ENCODE results near the gene PCDHGB2. TPM values are rescaled to one million over a fixed set of nuclear protein-coding genes. Genes with fewer than 3 reads are reported as not detected.

PCDHGB2 gene
- total RNA-seq, 4 donors from 2014 or later, result 2.7 to 15.6 (median 4.1) TPM

DNA sequence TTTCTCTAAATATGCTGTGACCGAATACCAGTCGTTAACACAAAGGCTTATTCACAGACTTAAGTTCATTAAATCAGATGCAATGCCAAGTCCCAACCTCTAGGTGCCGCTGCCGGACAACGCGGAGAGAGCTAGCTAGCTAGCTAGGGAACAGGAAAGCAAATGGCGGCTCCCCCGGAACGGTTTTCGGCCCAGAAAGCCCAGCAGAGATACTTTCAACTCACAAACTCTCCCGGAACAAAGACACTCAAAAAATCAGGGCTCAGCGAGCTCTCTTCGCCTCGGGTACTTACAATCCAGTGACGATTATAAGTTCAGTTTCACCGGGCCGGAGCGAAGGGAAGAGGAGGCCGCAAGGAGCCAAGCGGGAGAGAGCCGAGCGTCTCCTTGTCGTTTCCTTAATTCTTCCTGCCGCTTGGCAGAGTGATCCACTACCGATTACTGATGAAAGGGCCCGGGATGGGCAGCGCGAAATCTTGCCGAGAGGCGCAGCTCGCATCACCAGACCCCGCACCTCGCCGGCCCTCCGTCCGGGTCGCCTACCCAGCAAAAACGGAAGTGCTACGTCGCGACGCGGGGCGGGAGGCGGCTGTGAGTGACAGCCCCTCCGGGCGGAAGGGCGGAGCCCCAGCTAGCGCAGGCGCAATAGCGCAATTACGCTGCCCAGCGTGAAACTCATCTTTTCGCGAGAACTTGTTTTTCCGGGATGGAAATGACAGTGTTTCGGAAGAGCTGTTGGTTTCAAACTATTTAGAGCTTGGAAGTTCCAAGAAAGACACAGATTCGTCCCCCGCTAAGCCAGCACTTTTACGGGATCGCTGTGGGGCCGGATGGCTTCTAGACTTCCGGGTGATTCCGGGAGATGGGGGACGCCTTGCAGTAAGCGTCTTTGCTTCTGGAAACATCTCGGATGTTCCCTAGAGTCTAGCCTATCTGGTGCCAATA is 39.3 kb upstream of the PCDHGB2 start, which contains the start of gene TAF7:
TSS of gene TAF7 (minus strand) at position 560 of the 945 bp plus-strand sequence. CDS start 740 bp downstream, outside the sequence.
- H3K36me3 ChIP-seq, result peaks cover 0 to 45% of the 10 kb centered on the region in 2 donors
- peak; percentile 99 for ATAC-seq
- H3K9me3 ChIP-seq, result peaks cover 2 to 56% (median 10%) of the 10 kb centered on the region in 3 donors
- TF ChIP-seq POLR2A (IDR thresholded peaks at IDR 0.05), result peak; percentile 81 to 89
- no peak for TF ChIP-seq EP300 (IDR thresholded peaks at IDR 0.05)
- peak; percentile 94 for TF ChIP-seq POLR2AphosphoS5 (IDR thresholded peaks at IDR 0.05)
- TF ChIP-seq, protein P1, sequence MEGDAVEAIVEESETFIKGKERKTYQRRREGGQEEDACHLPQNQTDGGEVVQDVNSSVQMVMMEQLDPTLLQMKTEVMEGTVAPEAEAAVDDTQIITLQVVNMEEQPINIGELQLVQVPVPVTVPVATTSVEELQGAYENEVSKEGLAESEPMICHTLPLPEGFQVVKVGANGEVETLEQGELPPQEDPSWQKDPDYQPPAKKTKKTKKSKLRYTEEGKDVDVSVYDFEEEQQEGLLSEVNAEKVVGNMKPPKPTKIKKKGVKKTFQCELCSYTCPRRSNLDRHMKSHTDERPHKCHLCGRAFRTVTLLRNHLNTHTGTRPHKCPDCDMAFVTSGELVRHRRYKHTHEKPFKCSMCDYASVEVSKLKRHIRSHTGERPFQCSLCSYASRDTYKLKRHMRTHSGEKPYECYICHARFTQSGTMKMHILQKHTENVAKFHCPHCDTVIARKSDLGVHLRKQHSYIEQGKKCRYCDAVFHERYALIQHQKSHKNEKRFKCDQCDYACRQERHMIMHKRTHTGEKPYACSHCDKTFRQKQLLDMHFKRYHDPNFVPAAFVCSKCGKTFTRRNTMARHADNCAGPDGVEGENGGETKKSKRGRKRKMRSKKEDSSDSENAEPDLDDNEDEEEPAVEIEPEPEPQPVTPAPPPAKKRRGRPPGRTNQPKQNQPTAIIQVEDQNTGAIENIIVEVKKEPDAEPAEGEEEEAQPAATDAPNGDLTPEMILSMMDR (IDR thresholded peaks at IDR 0.05), result peak; percentile 45 to 82 (median 62)
- peak within 1 kb of the TSS; percentile 76 to 98 (median 93) for H3K27ac ChIP-seq
- H3K4me1 ChIP-seq, result peaks cover 0 to 12% (median 0%) of the 10 kb centered on the region in 3 donors
- 2 to 5% methylated on average over 11 to 23 of the region's 67 CpGs for WGBS, 2 donors (ENCODE audit: low coverage in 1 of 2)
- H3K4me3 ChIP-seq, result peak within 1 kb of the TSS; percentile 60 to 66
- no peaks in the 10 kb centered on the region for H3K27me3 ChIP-seq

DNA sequence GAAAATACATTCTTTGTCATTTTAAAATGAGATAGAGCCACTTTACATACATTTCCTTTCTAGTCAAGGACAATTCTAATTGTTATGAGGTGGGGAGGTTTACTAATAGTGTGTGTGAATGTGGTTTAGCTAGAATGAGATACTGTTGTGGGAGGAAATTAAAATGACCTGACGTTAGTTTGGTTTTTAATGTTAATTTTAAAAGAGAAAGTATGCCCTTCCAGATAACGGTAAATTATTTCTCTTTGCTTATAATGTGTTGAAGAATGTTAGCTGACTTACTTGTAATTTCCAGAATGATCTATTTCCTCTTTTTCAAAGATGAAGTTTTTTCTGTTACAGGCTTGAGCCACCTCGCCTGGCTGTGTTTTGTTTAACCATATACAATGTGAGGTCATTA is 37.5 kb upstream of the PCDHGB2 start:
- Histone ChIP-seq H3K4me3 (no peak overlapping the region), H3K36me3 (peaks cover 0 to 28% of the 10 kb centered on the region in 2 donors), H3K9me3 (peaks cover 2 to 44% (median 10%) of the 10 kb centered on the region in 3 donors), H3K27ac (no peak overlapping the region), H3K4me1 (peaks cover 0 to 18% (median 0%) of the 10 kb centered on the region in 3 donors), H3K27me3 (no peaks in the 10 kb centered on the region)
- TF ChIP-seq POLR2AphosphoS5 (IDR thresholded peaks at IDR 0.05) (no peak), POLR2A (IDR thresholded peaks at IDR 0.05) (no peak), EP300 (IDR thresholded peaks at IDR 0.05) (no peak)
- TF ChIP-seq, protein P1 (IDR thresholded peaks at IDR 0.05), result no peak
- no peak for ATAC-seq
- 87 to 89% methylated on average over 3 of the region's 3 CpGs for WGBS, 2 donors (ENCODE audit: low coverage in 1 of 2)

DNA sequence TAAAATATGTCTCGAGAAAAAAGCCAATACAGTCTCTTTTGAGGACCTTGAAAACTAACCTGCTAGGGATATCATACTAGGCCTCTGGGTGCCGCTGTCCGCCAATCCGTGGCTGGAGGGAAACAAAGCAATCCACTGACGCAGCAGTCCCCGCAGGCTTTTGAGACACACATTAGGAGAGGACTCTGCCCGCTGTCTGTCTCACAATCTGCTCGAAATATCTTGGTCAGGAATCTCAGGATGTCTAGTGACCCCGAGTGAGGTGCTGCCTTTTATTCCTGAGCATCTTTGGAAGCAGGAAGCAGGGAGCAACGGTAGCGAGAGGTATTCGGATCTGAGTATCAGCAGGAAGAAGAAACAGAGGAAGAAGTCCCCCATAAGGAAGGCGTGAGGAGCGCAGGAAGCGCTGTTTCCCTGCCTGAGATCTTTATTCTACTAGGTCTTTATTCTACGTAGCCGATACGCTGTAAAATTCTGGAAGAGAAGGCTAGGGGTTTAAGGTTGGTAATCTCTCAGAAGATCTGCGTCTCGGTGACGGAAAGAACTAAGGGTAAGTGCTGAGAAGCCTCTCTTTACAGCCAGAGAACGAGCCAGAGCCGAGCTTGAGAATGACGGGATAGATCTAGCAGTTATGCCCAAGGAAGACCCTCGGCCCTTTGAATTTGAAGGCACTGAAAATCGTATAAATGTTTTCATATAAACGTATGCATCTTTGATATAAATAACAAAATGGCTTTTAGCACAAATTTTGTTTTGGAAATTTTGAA is 33.5 kb upstream of the PCDHGB2 start:
- 12 to 23% methylated on average over 13 to 27 of the region's 27 CpGs for WGBS, 2 donors (ENCODE audit: low coverage in 1 of 2)
- TF ChIP-seq, protein P1 (IDR thresholded peaks at IDR 0.05), result peak; percentile 20 to 66 (median 40)
- TF ChIP-seq POLR2A (IDR thresholded peaks at IDR 0.05) (peak in 1 of 2 donors; percentile 16), EP300 (IDR thresholded peaks at IDR 0.05) (no peak), POLR2AphosphoS5 (IDR thresholded peaks at IDR 0.05) (peak; percentile 37)
- Histone ChIP-seq H3K36me3 (peaks cover 0 to 8% of the 10 kb centered on the region in 2 donors), H3K4me3 (peak overlapping the region; percentile 40 to 46), H3K9me3 (peaks cover 0 to 50% (median 0%) of the 10 kb centered on the region in 3 donors), H3K27me3 (peaks cover 8% of the 10 kb centered on the region), H3K4me1 (peaks cover 0 to 9% (median 0%) of the 10 kb centered on the region in 3 donors), H3K27ac (peak overlapping the region; percentile 40 to 74 (median 62))
- ATAC-seq, result peak; percentile 73

DNA sequence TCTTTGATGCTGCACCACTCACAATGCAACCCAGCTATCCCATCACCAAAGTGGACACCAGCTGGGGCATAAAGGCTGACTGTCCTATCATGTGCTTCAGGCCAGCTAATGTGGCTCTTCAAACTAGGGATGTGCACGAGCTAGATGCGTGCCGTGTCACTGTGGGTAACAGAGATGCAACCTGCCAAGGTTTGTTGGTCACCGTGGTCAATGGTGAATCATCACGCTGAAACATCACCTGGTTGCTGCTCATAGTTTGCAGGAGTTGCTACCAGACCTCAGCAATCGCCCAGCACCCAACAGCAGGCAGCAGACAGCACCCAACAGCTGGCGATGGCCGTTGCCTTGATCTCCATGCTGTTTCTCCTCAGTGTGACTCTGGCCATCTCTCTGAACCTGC is 31.6 kb upstream of the PCDHGB2 start:
- no peak for ATAC-seq
- H3K27me3 ChIP-seq, result peaks cover 21% of the 10 kb centered on the region
- H3K4me3 ChIP-seq, result no peak overlapping the region
- H3K9me3 ChIP-seq, result peaks cover 0 to 66% (median 0%) of the 10 kb centered on the region in 3 donors
- H3K27ac ChIP-seq, result no peak overlapping the region
- TF ChIP-seq EP300 (IDR thresholded peaks at IDR 0.05), result no peak
- TF ChIP-seq, protein P1 (IDR thresholded peaks at IDR 0.05), result no peak
- no peak for TF ChIP-seq POLR2AphosphoS5 (IDR thresholded peaks at IDR 0.05)
- no peak for TF ChIP-seq POLR2A (IDR thresholded peaks at IDR 0.05)
- WGBS, 2 donors (ENCODE audit: low coverage in 1 of 2), result 81% methylated on average over 6 of the region's 8 CpGs; no CpG with 5 or more reads in 1 of the 2 donors
- peaks cover 0 to 8% of the 10 kb centered on the region in 2 donors for H3K36me3 ChIP-seq
- H3K4me1 ChIP-seq, result peaks cover 0 to 7% (median 0%) of the 10 kb centered on the region in 3 donors
